Hepatocyte (in vitro differentiated cells): ENCODE data around the gene TECR. TPM values are rescaled to one million over a fixed set of nuclear protein-coding genes. Genes with fewer than 3 reads are reported as not detected.

Source experiments
- DNase-seq: peaks from one replicate; pipeline ENCODE4 v3.0.0-alpha.2; 2016; ENCODE audit warnings: low spot score
- H2AFZ ChIP-seq: fragments of 200-600 bp; sonication (generic); 2 replicates; pipeline ENCODE4 v1.6.0; 2016; ENCODE audit warnings: antibody characterized with exemption, mild to moderate bottlenecking
- H3K27ac ChIP-seq: fragments of 200-600 bp; sonication (generic); 2 replicates; pipeline ENCODE4 v1.5.1; 2016; ENCODE audit warnings: mild to moderate bottlenecking
- H3K27me3 ChIP-seq: fragments of 200-600 bp; sonication (generic); 2 replicates; pipeline ENCODE4 v1.6.1; 2016
- H3K36me3 ChIP-seq: fragments of 200-600 bp; sonication (generic); replicated peaks from 2 replicates; pipeline ENCODE4 v1.5.1; 2016; ENCODE audit warnings: low read depth; ENCODE audit not compliant: insufficient read depth
- H3K4me1 ChIP-seq: fragments of 200-600 bp; sonication (generic); 2 replicates; pipeline ENCODE4 v1.5.1; 2016; ENCODE audit warnings: mild to moderate bottlenecking, moderate library complexity; ENCODE audit not compliant: insufficient read depth
- H3K4me2 ChIP-seq: fragments of 200-600 bp; sonication (generic); 2 replicates; pipeline ENCODE4 v1.6.0; 2016
- H3K4me3 ChIP-seq: fragments of 200-600 bp; sonication (generic); 2 replicates; pipeline ENCODE4 v1.5.1; 2016; ENCODE audit warnings: mild to moderate bottlenecking
- H3K79me2 ChIP-seq: fragments of 200-600 bp; sonication (generic); 2 replicates; pipeline ENCODE4 v1.6.0; 2017; ENCODE audit warnings: mild to moderate bottlenecking
- H3K9me2 ChIP-seq: fragments of 200-600 bp; sonication (generic); replicated peaks from 2 replicates; pipeline ENCODE4 v1.6.0; 2017; ENCODE audit warnings: mild to moderate bottlenecking; ENCODE audit not compliant: insufficient read depth
- H3K9me3 ChIP-seq: fragments of 200-600 bp; sonication (generic); 2 replicates; pipeline ENCODE4 v1.5.1; 2016; ENCODE audit warnings: low read depth, mild to moderate bottlenecking
- H4K20me1 ChIP-seq: fragments of 200-600 bp; sonication (generic); 2 replicates; pipeline ENCODE4 v1.6.0; 2016; ENCODE audit warnings: mild to moderate bottlenecking; ENCODE audit not compliant: insufficient read depth, poor library complexity, severe bottlenecking
- EZH2 ChIP-seq: fragments of 200-600 bp; sonication (generic); IDR thresholded peaks from 2 replicates; pipeline ENCODE4 v1.6.1; 2016; ENCODE audit warnings: antibody characterized with exemption, mild to moderate bottlenecking, borderline replicate concordance
- EZH2phosphoT487 ChIP-seq: fragments of 200-600 bp; sonication (generic); IDR thresholded peaks from one replicate; pipeline ENCODE4 v1.6.1; 2018; ENCODE audit warnings: antibody characterized with exemption, mild to moderate bottlenecking, low read depth, moderate library complexity; ENCODE audit not compliant: unreplicated experiment, severe bottlenecking
- WGBS: methylation state at CpG from one replicate; pipeline ENCODE4 v1.1.6; 2016; ENCODE audit warnings: low lambda C conversion rate; ENCODE audit errors: missing lambda C conversion rate; 5-methylcytosine and 5-hydroxymethylcytosine counted together
- polyA plus RNA-seq: library from polyadenylated mRNA; unstranded; fragments of >200 nt; fragmentation: Nextera tagmentation; extraction: Ambion mirVana; gene quantifications from 2 replicates; pipeline ENCODE4 v1.2.1, GENCODE V29; 2016
- total RNA-seq: library from RNA; depleted of rRNA; stranded (reverse); fragments of >200 nt; gene quantifications from 2 replicates; pipeline ENCODE4 v1.2.3, GENCODE V29; 2014
- TF ChIP-seq, protein P1 (sequence below): fragments of 200-600 bp; sonication (generic); IDR thresholded peaks from 2 replicates; pipeline ENCODE4 v1.5.1; 2016; ENCODE audit warnings: antibody characterized with exemption, mild to moderate bottlenecking; ENCODE audit not compliant: poor library complexity

TECR gene
- total and polyA plus RNA-seq, 2 experiments from 2014 or later: 65.3 to 366 TPM

GRCh38 chr19:14517840-14518505, 11.4 kb upstream of the TECR start, which contains the start of gene DNAJB1:
TSS of gene DNAJB1 (minus strand) at chr19:14518397. CDS start at chr19:14518349, 48 bp downstream.
- peaks cover 38% of the 10 kb centered on the region for H4K20me1 ChIP-seq
- peak within 1 kb of the TSS; percentile 99 for H3K27ac ChIP-seq
- H3K79me2 ChIP-seq: peaks cover 39% of the 10 kb centered on the region
- H3K9me2 ChIP-seq: no peaks in the 10 kb centered on the region
- H3K36me3 ChIP-seq: peaks cover 6% of the 10 kb centered on the region
- peak within 1 kb of the TSS; percentile 93 for H3K4me3 ChIP-seq
- TF ChIP-seq EZH2phosphoT487: no peak
- TF ChIP-seq EZH2: no peak
- TF ChIP-seq, protein P1, sequence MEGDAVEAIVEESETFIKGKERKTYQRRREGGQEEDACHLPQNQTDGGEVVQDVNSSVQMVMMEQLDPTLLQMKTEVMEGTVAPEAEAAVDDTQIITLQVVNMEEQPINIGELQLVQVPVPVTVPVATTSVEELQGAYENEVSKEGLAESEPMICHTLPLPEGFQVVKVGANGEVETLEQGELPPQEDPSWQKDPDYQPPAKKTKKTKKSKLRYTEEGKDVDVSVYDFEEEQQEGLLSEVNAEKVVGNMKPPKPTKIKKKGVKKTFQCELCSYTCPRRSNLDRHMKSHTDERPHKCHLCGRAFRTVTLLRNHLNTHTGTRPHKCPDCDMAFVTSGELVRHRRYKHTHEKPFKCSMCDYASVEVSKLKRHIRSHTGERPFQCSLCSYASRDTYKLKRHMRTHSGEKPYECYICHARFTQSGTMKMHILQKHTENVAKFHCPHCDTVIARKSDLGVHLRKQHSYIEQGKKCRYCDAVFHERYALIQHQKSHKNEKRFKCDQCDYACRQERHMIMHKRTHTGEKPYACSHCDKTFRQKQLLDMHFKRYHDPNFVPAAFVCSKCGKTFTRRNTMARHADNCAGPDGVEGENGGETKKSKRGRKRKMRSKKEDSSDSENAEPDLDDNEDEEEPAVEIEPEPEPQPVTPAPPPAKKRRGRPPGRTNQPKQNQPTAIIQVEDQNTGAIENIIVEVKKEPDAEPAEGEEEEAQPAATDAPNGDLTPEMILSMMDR: no peak
- H3K4me1 ChIP-seq: peaks cover 27% of the 10 kb centered on the region
- H3K9me3 ChIP-seq: no peaks in the 10 kb centered on the region
- H2AFZ ChIP-seq: peak within 1 kb of the TSS; percentile 45
- 1% methylated on average over 27 of the region's 82 CpGs for WGBS
- peak within 1 kb of the TSS; percentile 96 for H3K4me2 ChIP-seq
- no peaks in the 10 kb centered on the region for H3K27me3 ChIP-seq
- DNase-seq: peak; percentile 92

DNA sequence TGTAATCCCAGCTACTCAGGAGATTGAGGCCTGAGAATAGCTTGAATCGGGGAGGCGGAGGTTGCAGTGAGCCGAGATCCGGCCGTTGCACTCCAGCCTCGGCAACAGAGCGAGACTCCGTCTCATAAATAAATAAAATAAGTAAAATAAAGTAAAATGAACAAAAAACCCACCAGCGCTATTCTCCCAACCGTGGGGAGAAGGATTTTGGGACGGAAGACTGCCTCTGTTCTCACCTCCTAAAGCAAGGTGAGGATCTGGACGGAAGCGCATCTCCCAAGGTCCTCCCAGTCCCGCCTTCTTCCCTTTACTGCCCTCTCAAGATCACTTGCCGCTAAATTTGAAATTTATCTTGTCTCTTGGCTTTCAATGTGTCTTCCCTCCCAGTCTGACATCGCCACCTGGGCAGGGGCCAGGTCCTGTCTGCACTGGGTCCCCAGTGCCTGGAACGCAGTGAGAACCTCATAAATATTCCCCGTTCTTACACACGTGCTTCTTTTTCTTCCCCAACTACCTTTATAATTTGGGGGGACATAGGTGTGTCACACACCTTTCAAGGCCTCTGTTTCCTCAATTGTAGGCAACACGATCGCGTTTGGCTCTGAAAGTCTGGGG, 10.0 kb upstream of the TECR start:
- peak overlapping the region; percentile 90 for H3K27ac ChIP-seq
- peaks cover 33% of the 10 kb centered on the region for H4K20me1 ChIP-seq
- WGBS: 96% methylated on average over 22 of the region's 22 CpGs
- H3K36me3 ChIP-seq: peaks cover 6% of the 10 kb centered on the region
- no peak overlapping the region for H3K4me3 ChIP-seq
- peaks cover 22% of the 10 kb centered on the region for H3K4me1 ChIP-seq
- TF ChIP-seq EZH2 (no peak), EZH2phosphoT487 (no peak)
- TF ChIP-seq, protein P1: no peak
- H2AFZ ChIP-seq: no peak overlapping the region
- DNase-seq: no peak
- no peaks in the 10 kb centered on the region for H3K27me3 ChIP-seq
- H3K9me2 ChIP-seq: no peaks in the 10 kb centered on the region
- H3K4me2 ChIP-seq: peak overlapping the region; percentile 72
- H3K9me3 ChIP-seq: no peaks in the 10 kb centered on the region
- peaks cover 37% of the 10 kb centered on the region for H3K79me2 ChIP-seq

DNA sequence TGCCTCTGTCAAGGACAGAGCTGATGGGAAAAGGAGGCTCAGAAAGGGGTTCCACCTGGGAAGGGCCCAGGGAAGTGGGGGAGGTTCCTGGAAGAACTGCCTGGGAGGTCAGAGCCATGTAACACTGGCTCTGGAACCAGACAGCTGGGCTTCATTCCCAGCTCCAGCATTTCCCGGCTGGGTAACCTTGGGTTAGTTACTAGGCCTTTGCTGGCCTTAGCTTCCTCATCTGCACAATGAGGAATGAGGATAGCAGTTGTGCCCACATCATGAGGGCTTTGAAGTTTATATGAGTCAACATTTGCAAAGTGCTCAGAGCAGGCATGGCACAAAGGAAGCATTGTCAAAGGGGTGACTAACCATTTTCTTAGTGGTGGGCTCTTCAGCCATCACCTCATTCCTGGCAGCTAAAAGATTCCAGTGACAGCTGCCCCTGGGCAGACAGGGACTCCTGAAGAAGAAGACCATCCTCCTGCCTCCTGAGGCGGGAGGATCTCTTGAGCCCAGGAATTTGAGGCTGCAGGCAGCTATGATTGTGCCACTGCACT, 9.5 kb upstream of the TECR start:
- Histone ChIP-seq H3K36me3 (peaks cover 2% of the 10 kb centered on the region), H3K27me3 (no peaks in the 10 kb centered on the region), H3K27ac (peak overlapping the region; percentile 90), H3K9me3 (no peaks in the 10 kb centered on the region), H2AFZ (no peak overlapping the region), H3K4me1 (peaks cover 16% of the 10 kb centered on the region), H4K20me1 (peaks cover 27% of the 10 kb centered on the region), H3K4me2 (no peak overlapping the region), H3K79me2 (peaks cover 31% of the 10 kb centered on the region), H3K9me2 (no peaks in the 10 kb centered on the region), H3K4me3 (no peak overlapping the region)
- WGBS: 65% methylated on average over 2 of the region's 2 CpGs
- no peak for DNase-seq
- TF ChIP-seq, protein P1: no peak
- TF ChIP-seq EZH2phosphoT487 (no peak), EZH2 (no peak)
